K562 (cell line): ENCODE results near the gene ANO6. TPM values are rescaled to one million over a fixed set of nuclear protein-coding genes. Genes with fewer than 3 reads are reported as not detected.

Experiments
- MXD1 ChIP-seq: fragments of 250-450 bp; sonication (Bioruptor Pico); IDR thresholded peaks from 2 replicates; pipeline ENCODE4 v1.8.0; 2021; ENCODE audit warnings: borderline replicate concordance, mild to moderate bottlenecking, moderate library complexity; ENCODE audit not compliant: poor library complexity, severe bottlenecking
- NFE2 ChIP-seq: IDR thresholded peaks from 2 replicates; pipeline ENCODE4 v1.6.1; 2014; ENCODE audit warnings: antibody characterized with exemption, low read depth
- RFX1 ChIP-seq: fragments of 450-650 bp; IDR thresholded peaks from 2 replicates; pipeline ENCODE4 v1.6.1; 2016; ENCODE audit warnings: mild to moderate bottlenecking, moderate library complexity
- SAFB ChIP-seq: fragments of 200-400 bp; formaldehyde crosslinking; IDR thresholded peaks from 2 replicates; pipeline ENCODE4 v1.6.1; 2017; ENCODE audit warnings: low read depth, low read length, borderline replicate concordance
- SRSF1 ChIP-seq: fragments of 200-400 bp; formaldehyde crosslinking; IDR thresholded peaks from 2 replicates; pipeline ENCODE4 v1.6.1; 2017; ENCODE audit warnings: mild to moderate bottlenecking, low read depth, low read length, moderate library complexity
- STAT5A ChIP-seq: IDR thresholded peaks from 2 replicates; pipeline ENCODE4 v1.6.1; 2012; ENCODE audit warnings: low read length, inconsistent platforms, borderline replicate concordance
- TEAD4 ChIP-seq, 2 experiments: sonication (generic) in 1 of 2; formaldehyde crosslinking in 1 of 2; IDR thresholded peaks; 2 replicates each; pipeline versions ENCODE4 v1.6.1 to v1.8.0; 2012 to 2022; ENCODE audit warnings: borderline replicate concordance in 1 of 2, inconsistent platforms in 1 of 2, low read length in 1 of 2, mild to moderate bottlenecking in 1 of 2, missing genetic modification reagents in 1 of 2
- USF2 ChIP-seq: sonication (generic); formaldehyde crosslinking; IDR thresholded peaks from 2 replicates; pipeline ENCODE4 v1.5.0; 2020; ENCODE audit warnings: missing genetic modification reagents
- WHSC1 ChIP-seq: IDR thresholded peaks from one replicate; pipeline ENCODE4 v1.6.1; 2012; ENCODE audit warnings: low read length, control low read depth, inconsistent platforms
- YY1 ChIP-seq, 3 experiments: IDR thresholded peaks; 2 replicates each; pipeline ENCODE4 v1.6.1; 2011; ENCODE audit warnings: low read length in 2 of 3, mild to moderate bottlenecking in 2 of 3, moderate library complexity in 2 of 3, borderline replicate concordance in 1 of 3, control low read depth in 1 of 3, low read depth in 1 of 3; ENCODE audit not compliant: insufficient read depth in 3 of 3, insufficient replicate concordance in 2 of 3, control insufficient read depth in 1 of 3, insufficient read length in 1 of 3; ENCODE audit errors: extremely low read depth in 1 of 3
- polyA plus RNA-seq, 8 experiments: library from polyadenylated mRNA; depleted of rRNA in 4 of 8; stranded (reverse) in 5 of 8; unstranded in 3 of 8; fragments of >200 nt; fragmentation: Nextera tagmentation in 2 of 8; fragmentation: Illumina TruSeq in 1 of 8; extraction: Ambion mirVana in 2 of 8; extraction: Trizol in 1 of 8; gene quantifications; 2 replicates each; pipeline versions ENCODE4 v1.2.1 to v1.2.3, GENCODE V29; 2011 to 2014; ENCODE audit warnings: inconsistent platforms in 1 of 8, missing spikeins in 1 of 8
- total RNA-seq, 7 experiments: library from RNA; depleted of rRNA in 6 of 7; stranded (reverse); fragments of >200 nt in 6 of 7; fragmentation: Illumina TruSeq in 2 of 7; extraction: Trizol in 2 of 7; gene quantifications; 2 replicates each; pipeline versions ENCODE4 v1.2.1 to v1.2.3, GENCODE V29; 2011 to 2021; ENCODE audit warnings: low replicate concordance in 1 of 7
- TF ChIP-seq, protein P1 (sequence below), 2 experiments: fragments of 450-650 bp; IDR thresholded peaks; 2 replicates each; pipeline ENCODE4 v1.6.1; 2016; ENCODE audit warnings: mild to moderate bottlenecking in 2 of 2, borderline replicate concordance in 1 of 2, low read depth in 1 of 2, moderate library complexity in 1 of 2
- TF ChIP-seq, protein P2 (sequence below): fragments of 450-650 bp; formaldehyde crosslinking; IDR thresholded peaks from 2 replicates; pipeline ENCODE4 v1.4.0; 2022; ENCODE audit warnings: mild to moderate bottlenecking, moderate library complexity

Gene ANO6
- total and polyA plus RNA-seq, 9 of the 15 experiments (the other 6 are each of a cell fraction or from before 2014, with no cell fraction given): 3.5 to 24.7 (median 20.3) TPM

DNA sequence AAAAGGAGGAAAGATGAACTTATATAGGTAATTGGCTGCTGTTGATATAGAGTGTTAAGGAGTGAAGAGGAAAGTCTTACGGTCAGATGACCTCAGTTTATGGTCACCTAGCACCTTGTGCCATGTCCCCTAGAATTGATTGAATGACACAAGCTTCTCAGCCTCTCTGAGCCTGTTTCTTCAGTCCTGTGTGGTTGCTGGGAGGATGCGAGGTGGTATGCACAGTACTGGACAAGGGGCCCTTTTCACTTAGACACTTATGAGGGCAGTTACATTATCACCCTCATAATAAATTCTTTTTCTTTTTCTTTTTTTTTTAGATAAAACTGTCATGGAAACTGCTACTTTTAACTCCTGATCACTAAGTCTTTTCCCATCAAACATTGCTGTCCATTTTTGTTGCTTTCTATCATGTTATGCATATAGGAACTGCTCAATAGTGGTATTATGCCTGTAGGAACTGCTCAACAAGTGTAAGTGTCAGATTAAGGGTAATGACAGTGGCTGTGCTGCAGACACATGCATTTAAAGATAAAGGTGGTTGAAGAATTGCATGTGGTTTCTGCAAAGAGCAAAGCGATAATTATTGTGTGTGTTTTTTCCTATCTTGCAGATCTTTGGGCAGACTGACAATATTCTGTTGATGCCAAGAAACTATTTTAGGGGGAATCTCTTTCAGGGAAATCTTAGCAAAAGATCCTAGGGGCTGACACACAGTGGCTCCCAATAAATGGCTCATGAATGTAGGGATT lies 11.6 kb downstream of the ANO6 start (continued):
- TF ChIP-seq, protein P1, sequence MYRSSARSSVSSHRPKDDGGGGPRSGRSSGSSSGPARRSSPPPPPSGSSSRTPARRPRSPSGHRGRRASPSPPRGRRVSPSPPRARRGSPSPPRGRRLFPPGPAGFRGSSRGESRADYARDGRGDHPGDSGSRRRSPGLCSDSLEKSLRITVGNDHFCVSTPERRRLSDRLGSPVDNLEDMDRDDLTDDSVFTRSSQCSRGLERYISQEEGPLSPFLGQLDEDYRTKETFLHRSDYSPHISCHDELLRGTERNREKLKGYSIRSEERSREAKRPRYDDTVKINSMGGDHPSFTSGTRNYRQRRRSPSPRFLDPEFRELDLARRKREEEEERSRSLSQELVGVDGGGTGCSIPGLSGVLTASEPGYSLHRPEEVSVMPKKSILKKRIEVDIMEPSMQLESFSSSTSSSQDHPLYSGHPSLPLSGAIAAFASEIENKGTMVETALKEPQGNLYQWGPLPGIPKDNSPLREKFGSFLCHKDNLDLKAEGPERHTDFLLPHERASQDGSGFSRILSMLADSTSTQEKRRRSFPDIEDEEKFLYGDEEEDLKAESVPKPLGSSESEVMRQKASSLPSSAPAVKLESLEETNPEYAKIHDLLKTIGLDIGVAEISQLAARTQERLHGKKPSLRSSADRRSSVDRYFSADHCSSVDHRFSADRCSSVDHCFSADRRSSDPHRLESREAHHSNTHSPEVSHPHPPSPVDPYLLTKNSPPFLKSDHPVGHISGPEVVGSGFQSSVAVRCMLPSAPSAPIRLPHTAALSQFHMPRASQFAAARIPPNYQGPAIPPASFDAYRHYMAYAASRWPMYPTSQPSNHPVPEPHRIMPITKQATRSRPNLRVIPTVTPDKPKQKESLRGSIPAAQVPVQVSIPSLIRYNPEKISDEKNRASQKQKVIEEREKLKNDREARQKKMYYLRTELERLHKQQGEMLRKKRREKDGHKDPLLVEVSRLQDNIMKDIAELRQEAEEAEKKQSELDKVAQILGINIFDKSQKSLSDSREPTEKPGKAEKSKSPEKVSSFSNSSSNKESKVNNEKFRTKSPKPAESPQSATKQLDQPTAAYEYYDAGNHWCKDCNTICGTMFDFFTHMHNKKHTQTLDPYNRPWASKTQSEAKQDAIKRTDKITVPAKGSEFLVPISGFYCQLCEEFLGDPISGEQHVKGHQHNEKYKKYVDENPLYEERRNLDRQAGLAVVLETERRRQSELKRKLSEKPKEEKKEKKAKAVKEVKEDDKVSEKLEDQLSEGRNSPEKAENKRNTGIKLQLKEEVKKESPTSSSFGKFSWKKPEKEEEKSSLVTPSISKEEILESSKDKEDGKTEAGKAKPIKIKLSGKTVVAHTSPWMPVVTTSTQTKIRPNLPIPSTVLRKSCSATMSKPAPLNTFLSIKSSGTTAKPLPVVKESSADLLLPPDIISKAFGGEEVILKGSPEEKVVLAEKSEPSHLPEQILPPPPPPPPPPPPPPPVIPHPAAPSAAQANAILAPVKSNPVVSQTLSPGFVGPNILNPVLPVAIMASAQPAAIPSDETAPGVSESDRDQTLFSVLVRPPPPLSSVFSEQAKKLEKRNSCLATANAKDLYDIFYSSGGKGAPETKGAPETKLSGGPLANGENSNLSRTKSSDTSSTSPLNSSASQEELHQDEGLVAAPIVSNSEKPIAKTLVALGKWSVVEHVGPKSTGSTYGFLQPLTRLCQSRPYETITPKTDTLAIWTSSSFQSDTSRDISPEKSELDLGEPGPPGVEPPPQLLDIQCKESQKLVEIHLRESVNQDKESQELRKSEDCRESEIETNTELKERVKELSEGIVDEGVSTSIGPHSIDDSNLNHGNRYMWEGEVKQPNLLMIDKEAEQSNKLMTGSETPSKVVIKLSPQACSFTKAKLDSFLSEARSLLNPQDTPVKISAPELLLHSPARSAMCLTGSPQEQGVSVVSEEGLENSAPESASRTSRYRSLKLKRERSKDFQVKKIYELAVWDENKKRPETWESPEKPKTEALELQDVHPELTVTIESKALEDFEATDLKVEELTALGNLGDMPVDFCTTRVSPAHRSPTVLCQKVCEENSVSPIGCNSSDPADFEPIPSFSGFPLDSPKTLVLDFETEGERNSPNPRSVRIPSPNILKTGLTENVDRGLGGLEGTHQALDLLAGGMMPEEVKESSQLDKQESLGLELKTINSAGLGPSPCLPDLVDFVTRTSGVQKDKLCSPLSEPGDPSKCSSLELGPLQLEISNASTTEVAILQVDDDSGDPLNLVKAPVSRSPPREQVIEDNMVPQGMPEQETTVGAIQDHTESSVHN (IDR thresholded peaks at IDR 0.05; ENCODE audit: borderline replicate concordance in 1 of 2, low read depth in 1 of 2): no peak
- TF ChIP-seq SAFB (no peak), RFX1 (no peak), NFE2 (no peak), STAT5A (peak; percentile 63; the same call in 1 of the 2 replicates), USF2 (no peak), YY1 (IDR thresholded peaks at IDR 0.05; ENCODE audit: borderline replicate concordance in 1 of 3, control insufficient read depth in 1 of 3, extremely low read depth in 1 of 3, insufficient read depth in 3 of 3, insufficient read length in 1 of 3, insufficient replicate concordance in 2 of 3, low read depth in 1 of 3, low read length in 2 of 3) (no peak), WHSC1 (no peak), TEAD4 (IDR thresholded peaks at IDR 0.05; ENCODE audit: low read length) (peak; percentile 91), TEAD4 (CRISPR knock-in tag; IDR thresholded peaks at IDR 0.05; ENCODE audit: borderline replicate concordance) (no peak), SRSF1 (no peak), MXD1 (CRISPR knock-in tag) (no peak)
- TF ChIP-seq, protein P2, sequence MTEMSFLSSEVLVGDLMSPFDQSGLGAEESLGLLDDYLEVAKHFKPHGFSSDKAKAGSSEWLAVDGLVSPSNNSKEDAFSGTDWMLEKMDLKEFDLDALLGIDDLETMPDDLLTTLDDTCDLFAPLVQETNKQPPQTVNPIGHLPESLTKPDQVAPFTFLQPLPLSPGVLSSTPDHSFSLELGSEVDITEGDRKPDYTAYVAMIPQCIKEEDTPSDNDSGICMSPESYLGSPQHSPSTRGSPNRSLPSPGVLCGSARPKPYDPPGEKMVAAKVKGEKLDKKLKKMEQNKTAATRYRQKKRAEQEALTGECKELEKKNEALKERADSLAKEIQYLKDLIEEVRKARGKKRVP (CRISPR knock-in tag): no peak
